GM23338 (cell line): ENCODE results near the gene AGAP3. TPM values are rescaled to one million over a fixed set of nuclear protein-coding genes. Genes with fewer than 3 reads are reported as not detected.

Source experiments
- ATAC-seq: fragments of 200-7000 bp; cut with Tn5 transposase; 3 replicates; pipeline ENCODE4 v1.9.1; 2020
- DNase-seq: peaks from one replicate; pipeline ENCODE4 v3.0.0-alpha.2; 2015; ENCODE audit warnings: low spot score
- H2AFZ ChIP-seq: fragments of 200-600 bp; sonication (generic); 2 replicates; pipeline ENCODE4 v1.8.0; 2016; ENCODE audit warnings: antibody characterized with exemption, mild to moderate bottlenecking, moderate library complexity
- H3F3A ChIP-seq: fragments of 200-600 bp; sonication (generic); replicated peaks from 2 replicates; pipeline ENCODE4 v1.8.0; 2017; ENCODE audit warnings: antibody characterized with exemption, mixed run types, low read depth
- H3K27ac ChIP-seq: fragments of 200-600 bp; sonication (generic); 2 replicates; pipeline ENCODE4 v1.6.1; 2016; ENCODE audit warnings: low read depth
- H3K27me3 ChIP-seq: fragments of 200-600 bp; sonication (generic); 2 replicates; pipeline ENCODE4 v1.8.0; 2016; ENCODE audit warnings: mild to moderate bottlenecking, mixed run types, moderate library complexity; ENCODE audit not compliant: insufficient read depth
- H3K36me3 ChIP-seq: fragments of 200-600 bp; sonication (generic); 2 replicates; pipeline ENCODE4 v1.8.0; 2016; ENCODE audit warnings: mild to moderate bottlenecking; ENCODE audit not compliant: insufficient read depth
- H3K4me1 ChIP-seq: fragments of 200-600 bp; sonication (generic); 2 replicates; pipeline ENCODE4 v1.8.0; 2016; ENCODE audit warnings: mild to moderate bottlenecking, moderate library complexity; ENCODE audit not compliant: insufficient read depth
- H3K4me2 ChIP-seq: fragments of 200-600 bp; sonication (generic); 2 replicates; pipeline ENCODE4 v1.7.1; 2017; ENCODE audit warnings: mixed run types
- H3K4me3 ChIP-seq: fragments of 200-600 bp; sonication (generic); 2 replicates; pipeline ENCODE4 v1.6.1; 2016; ENCODE audit warnings: mixed run types
- H3K79me2 ChIP-seq: fragments of 200-600 bp; sonication (generic); replicated peaks from 2 replicates; pipeline ENCODE4 v1.8.0; 2017; ENCODE audit warnings: mild to moderate bottlenecking; ENCODE audit not compliant: insufficient read depth
- H3K9me2 ChIP-seq: fragments of 200-600 bp; sonication (generic); 2 replicates; pipeline ENCODE4 v1.8.0; 2017; ENCODE audit not compliant: insufficient read depth
- H4K20me1 ChIP-seq: fragments of 200-600 bp; sonication (generic); replicated peaks from 2 replicates; pipeline ENCODE4 v1.8.0; 2017; ENCODE audit warnings: mild to moderate bottlenecking; ENCODE audit not compliant: insufficient read depth
- H3K27ac Mint-ChIP-seq: 2 replicates; pipeline ENCODE4 v1.8.0; 2020; ENCODE audit warnings: inconsistent platforms, mild to moderate bottlenecking, moderate library complexity, mixed read lengths
- H3K27me3 Mint-ChIP-seq: 3 replicates; pipeline ENCODE4 v1.8.0; 2022; ENCODE audit warnings: low read depth, mild to moderate bottlenecking, moderate library complexity, mixed read lengths, inconsistent platforms; ENCODE audit not compliant: insufficient read depth, poor library complexity
- H3K36me3 Mint-ChIP-seq: 3 replicates; pipeline ENCODE4 v1.8.0; 2021; ENCODE audit warnings: low read depth, mild to moderate bottlenecking, inconsistent platforms, moderate library complexity, mixed read lengths
- H3K4me1 Mint-ChIP-seq: 3 replicates; pipeline ENCODE4 v1.8.0; 2020; ENCODE audit warnings: mild to moderate bottlenecking, inconsistent platforms, mixed read lengths
- H3K4me3 Mint-ChIP-seq: 3 replicates; pipeline ENCODE4 v1.8.0; 2021; ENCODE audit warnings: moderate library complexity, mild to moderate bottlenecking, inconsistent platforms, mixed read lengths
- H3K9me3 Mint-ChIP-seq: 3 replicates; pipeline ENCODE4 v1.8.0; 2020; ENCODE audit warnings: moderate library complexity, mild to moderate bottlenecking, inconsistent platforms, mixed read lengths
- CREB1 ChIP-seq: fragments of 250-450 bp; sonication (Bioruptor Pico); IDR thresholded peaks from 2 replicates; pipeline ENCODE4 v1.5.0; 2020; ENCODE audit warnings: low read depth, mild to moderate bottlenecking, moderate library complexity
- EZH2 ChIP-seq: fragments of 200-600 bp; sonication (generic); IDR thresholded peaks from one replicate; pipeline ENCODE4 v1.8.0; 2017; ENCODE audit warnings: antibody characterized with exemption, mild to moderate bottlenecking, low read depth; ENCODE audit not compliant: unreplicated experiment
- JUNB ChIP-seq: IDR thresholded peaks from one replicate; pipeline ENCODE4 v1.6.1; 2016; ENCODE audit warnings: antibody characterized with exemption; ENCODE audit not compliant: unreplicated experiment
- NANOG ChIP-seq: IDR thresholded peaks from 2 replicates; pipeline ENCODE4 v1.6.1; 2016; ENCODE audit warnings: antibody characterized with exemption, borderline replicate concordance
- POLR2AphosphoS5 ChIP-seq: IDR thresholded peaks from 2 replicates; pipeline ENCODE4 v1.6.1; 2016; ENCODE audit warnings: antibody characterized with exemption, low read depth
- STAT1 ChIP-seq: IDR thresholded peaks from one replicate; pipeline ENCODE4 v1.6.1; 2016; ENCODE audit warnings: antibody characterized with exemption; ENCODE audit not compliant: unreplicated experiment
- ZNF114 ChIP-seq: fragments of 250-450 bp; sonication (Bioruptor Pico); IDR thresholded peaks from 2 replicates; pipeline ENCODE4 v1.5.0; 2020; ENCODE audit warnings: mild to moderate bottlenecking, moderate library complexity
- ZNF331 ChIP-seq: fragments of 250-450 bp; sonication (Bioruptor Pico); IDR thresholded peaks from 2 replicates; pipeline ENCODE4 v1.5.0; 2020; ENCODE audit warnings: low read depth, mild to moderate bottlenecking, moderate library complexity
- polyA plus RNA-seq: library from polyadenylated mRNA; unstranded; fragments of >200 nt; fragmentation: Nextera tagmentation; extraction: Ambion mirVana; gene quantifications from 2 replicates; pipeline ENCODE4 v1.2.1, GENCODE V29; 2016
- total RNA-seq: library from RNA; depleted of rRNA; stranded (reverse); fragments of >200 nt; shearing (Covaris generic); gene quantifications from 2 replicates; pipeline ENCODE4 v1.2.3, GENCODE V29; 2014
- TF ChIP-seq, protein P1 (sequence below): IDR thresholded peaks from 2 replicates; pipeline ENCODE4 v1.6.1; 2016; ENCODE audit warnings: antibody characterized with exemption

The AGAP3 gene
- total and polyA plus RNA-seq, 2 experiments from 2014 or later: 24.0 to 39.2 TPM

GRCh38 chr7:151083071-151083823 is 3.0 kb upstream of the AGAP3 start, which contains the start of gene TMUB1:
Gene TMUB1, minus strand, starts transcription at chr7:151083493. Its CDS starts 930 bp downstream, at chr7:151082563.
- Mint-ChIP-seq H3K4me1 (peaks cover 36% of the 10 kb centered on the region), H3K4me3 (peak within 1 kb of the TSS; percentile 82), H3K27ac (no peak within 1 kb of the TSS), H3K27me3 (peaks cover 34% of the 10 kb centered on the region), H3K36me3 (peaks cover 4% of the 10 kb centered on the region; the same call in 1 of the 3 replicates), H3K9me3 (peaks cover 2% of the 10 kb centered on the region; the same call in 1 of the 3 replicates)
- H3K79me2 ChIP-seq: peaks cover 15% of the 10 kb centered on the region
- peak within 1 kb of the TSS; percentile 79 for H3K4me3 ChIP-seq
- peaks cover 35% of the 10 kb centered on the region for H3K4me1 ChIP-seq
- H4K20me1 ChIP-seq: peaks cover 15% of the 10 kb centered on the region
- H3F3A ChIP-seq: peaks cover 20% of the 10 kb centered on the region
- 0 out of 2 replicates have a peak, but pooled peaks have one; percentile 33 for TF ChIP-seq CREB1
- TF ChIP-seq NANOG: no peak
- TF ChIP-seq ZNF331 (CRISPR knock-in tag): no peak
- TF ChIP-seq, protein P1, sequence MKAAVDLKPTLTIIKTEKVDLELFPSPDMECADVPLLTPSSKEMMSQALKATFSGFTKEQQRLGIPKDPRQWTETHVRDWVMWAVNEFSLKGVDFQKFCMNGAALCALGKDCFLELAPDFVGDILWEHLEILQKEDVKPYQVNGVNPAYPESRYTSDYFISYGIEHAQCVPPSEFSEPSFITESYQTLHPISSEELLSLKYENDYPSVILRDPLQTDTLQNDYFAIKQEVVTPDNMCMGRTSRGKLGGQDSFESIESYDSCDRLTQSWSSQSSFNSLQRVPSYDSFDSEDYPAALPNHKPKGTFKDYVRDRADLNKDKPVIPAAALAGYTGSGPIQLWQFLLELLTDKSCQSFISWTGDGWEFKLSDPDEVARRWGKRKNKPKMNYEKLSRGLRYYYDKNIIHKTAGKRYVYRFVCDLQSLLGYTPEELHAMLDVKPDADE: peak; percentile 69
- TF ChIP-seq EZH2: no peak
- peak; percentile 48; the same call in 1 of the 2 replicates for TF ChIP-seq POLR2AphosphoS5
- H3K27ac ChIP-seq: no peak within 1 kb of the TSS
- no peaks in the 10 kb centered on the region for H3K9me2 ChIP-seq
- ATAC-seq (peak; percentile 11), DNase-seq (peak; percentile 83)
- peak within 1 kb of the TSS; percentile 96 for H2AFZ ChIP-seq
- peak within 1 kb of the TSS; percentile 98 for H3K4me2 ChIP-seq
- H3K27me3 ChIP-seq: peaks cover 33% of the 10 kb centered on the region
- H3K36me3 ChIP-seq: no peaks in the 10 kb centered on the region

- H3K4me3 Mint-ChIP-seq: peak overlapping the region; percentile 82
- Histone ChIP-seq H4K20me1 (peaks cover 19% of the 10 kb centered on the region), H3K27me3 (peaks cover 39% of the 10 kb centered on the region), H3K4me3 (peak overlapping the region; percentile 79), H3K79me2 (peaks cover 21% of the 10 kb centered on the region), H3K27ac (no peak overlapping the region), H3K4me2 (peak overlapping the region; percentile 98), H3K4me1 (peaks cover 37% of the 10 kb centered on the region), H2AFZ (peak overlapping the region; percentile 96), H3K9me2 (no peaks in the 10 kb centered on the region), H3F3A (peaks cover 20% of the 10 kb centered on the region), H3K36me3 (no peaks in the 10 kb centered on the region)
- H3K27ac Mint-ChIP-seq: no peak overlapping the region
- peaks cover 35% of the 10 kb centered on the region for H3K4me1 Mint-ChIP-seq
- H3K27me3 Mint-ChIP-seq: peaks cover 36% of the 10 kb centered on the region
- peaks cover 4% of the 10 kb centered on the region; the same call in 1 of the 3 replicates for H3K36me3 Mint-ChIP-seq
- TF ChIP-seq ZNF114 (CRISPR knock-in tag): no peak
- no peak for TF ChIP-seq JUNB
- DNase-seq (no peak), ATAC-seq (no peak)
- peaks cover 2% of the 10 kb centered on the region; the same call in 1 of the 3 replicates for H3K9me3 Mint-ChIP-seq
Measured at GRCh38 chr7:151083824-151084160, 2.5 kb upstream of the AGAP3 start.

- H3K9me3 Mint-ChIP-seq: no peaks in the 10 kb centered on the region
- peak overlapping the region; percentile 82 for H3K4me3 Mint-ChIP-seq
- no peak overlapping the region for H3K27ac ChIP-seq
- no peak for ATAC-seq
- peaks cover 51% of the 10 kb centered on the region for H3K27me3 ChIP-seq
- H3K4me1 Mint-ChIP-seq: peaks cover 37% of the 10 kb centered on the region
- H4K20me1 ChIP-seq: peaks cover 28% of the 10 kb centered on the region
- peaks cover 9% of the 10 kb centered on the region; the same call in 2 of the 3 replicates for H3K36me3 Mint-ChIP-seq
- DNase-seq: no peak
- no peak overlapping the region for H3K27ac Mint-ChIP-seq
- peaks cover 20% of the 10 kb centered on the region for H3F3A ChIP-seq
- H3K9me2 ChIP-seq: no peaks in the 10 kb centered on the region
- H3K79me2 ChIP-seq: peaks cover 30% of the 10 kb centered on the region
- peak overlapping the region; percentile 96 for H3K4me2 ChIP-seq
- H3K36me3 ChIP-seq: no peaks in the 10 kb centered on the region
- H3K27me3 Mint-ChIP-seq: peaks cover 43% of the 10 kb centered on the region
- H3K4me3 ChIP-seq: peak overlapping the region; percentile 75
- H2AFZ ChIP-seq: no peak overlapping the region
- peaks cover 34% of the 10 kb centered on the region for H3K4me1 ChIP-seq
- TF ChIP-seq, protein P1: no peak
- TF ChIP-seq STAT1: no peak
- no peak for TF ChIP-seq CREB1
- no peak for TF ChIP-seq EZH2
Measured at GRCh38 chr7:151085329-151085690, 965 bp upstream of the AGAP3 start.
